NCI-H146 (cell line): Measurements from ENCODE around the gene HOXA2.
A peak's percentile ranks its signal among the peaks of the same experiment; 100 is the strongest.

ENCODE experiments used
- DNase-seq: peaks from one replicate; lab custom pipeline; 2025; lab: John Stamatoyannopoulos, UW

HOXA2 gene

GRCh38 chr7:27102581-27103442, at the start of gene HOXA2:
Gene HOXA2, minus strand, starts transcription at chr7:27102683. Its CDS starts 183 bp downstream, at chr7:27102500.
- DNase-seq, result no peak

GRCh38 chr7:27151341-27151930, 49.0 kb upstream of the HOXA2 start:
- no peak for DNase-seq

- DNase-seq, result peak; percentile 54
Observed at GRCh38 chr7:27150568-27151340, 48.3 kb upstream of the HOXA2 start.

GRCh38 chr7:27149842-27150567, 47.5 kb upstream of the HOXA2 start:
- peak; percentile 13 for DNase-seq

GRCh38 chr7:27148756-27149641, 46.5 kb upstream of the HOXA2 start:
- DNase-seq, result no peak

GRCh38 chr7:27148031-27148755, 45.7 kb upstream of the HOXA2 start:
- peak; percentile 39 for DNase-seq

GRCh38 chr7:27147199-27148030, 44.9 kb upstream of the HOXA2 start, which contains the start of gene HOXA6:
Gene HOXA6, minus strand, starts transcription at chr7:27147774. Its CDS starts 25 bp downstream, at chr7:27147749.
- DNase-seq, result peak; percentile 64

- peak; percentile 35 for DNase-seq
Observed at GRCh38 chr7:27146491-27147198, 44.2 kb upstream of the HOXA2 start.

- DNase-seq, result no peak
Observed at GRCh38 chr7:27145914-27146412, 43.5 kb upstream of the HOXA2 start.

- no peak for DNase-seq
Observed at GRCh38 chr7:27145165-27145913, 42.9 kb upstream of the HOXA2 start.

GRCh38 chr7:27144781-27145164, 42.3 kb upstream of the HOXA2 start:
- no peak for DNase-seq

GRCh38 chr7:27143950-27144780, 41.7 kb upstream of the HOXA2 start:
- DNase-seq, result no peak

- no peak for DNase-seq
Observed at GRCh38 chr7:27143023-27143949, 40.8 kb upstream of the HOXA2 start, which contains the start of gene HOXA5. Gene HOXA5, minus strand, starts transcription at chr7:27143681. Its CDS starts 74 bp downstream, at chr7:27143607.

- DNase-seq, result no peak
Observed at GRCh38 chr7:27142580-27143022, 40.1 kb upstream of the HOXA2 start.

GRCh38 chr7:27141923-27142579, 39.6 kb upstream of the HOXA2 start:
- no peak for DNase-seq
